ENCODE measurements around the gene R3HDML.
"Not testable (repeated sequence)": the region's sequence is repeated elsewhere in the genome, so short reads cannot be mapped to it uniquely, and the experiment has no call there.

GRCh38 chr20:44299011-44299535, 37.8 kb upstream of the R3HDML start:
- TF ChIP-seq EZH2phosphoT487, CTCF, EZH2 (IDR thresholded peaks at IDR 0.05): not testable (repeated sequence)

Data from neural progenitor cell (in vitro differentiated cells).